Muscle of arm (tissue), 12 donors: Measurements from ENCODE around the gene PHACTR3. TPM values are rescaled to one million over a fixed set of nuclear protein-coding genes. Genes with fewer than 3 reads are reported as not detected.

Experiments used
- DNase-seq: peaks from one replicate; pipeline ENCODE4 v3.0.0-alpha.2; 2013
- polyA plus RNA-seq, 12 donors: library from polyadenylated mRNA; unstranded; fragments of 120-200 nt; gene quantifications; one replicate each; pipeline ENCODE4 v1.2.1, GENCODE V29; 2013; ENCODE audit not compliant: insufficient read length in 12 of 12

The PHACTR3 gene
- polyA plus RNA-seq, 12 donors = 4.4 to 22.4 (median 9.2) TPM; not detected in 1

DNA sequence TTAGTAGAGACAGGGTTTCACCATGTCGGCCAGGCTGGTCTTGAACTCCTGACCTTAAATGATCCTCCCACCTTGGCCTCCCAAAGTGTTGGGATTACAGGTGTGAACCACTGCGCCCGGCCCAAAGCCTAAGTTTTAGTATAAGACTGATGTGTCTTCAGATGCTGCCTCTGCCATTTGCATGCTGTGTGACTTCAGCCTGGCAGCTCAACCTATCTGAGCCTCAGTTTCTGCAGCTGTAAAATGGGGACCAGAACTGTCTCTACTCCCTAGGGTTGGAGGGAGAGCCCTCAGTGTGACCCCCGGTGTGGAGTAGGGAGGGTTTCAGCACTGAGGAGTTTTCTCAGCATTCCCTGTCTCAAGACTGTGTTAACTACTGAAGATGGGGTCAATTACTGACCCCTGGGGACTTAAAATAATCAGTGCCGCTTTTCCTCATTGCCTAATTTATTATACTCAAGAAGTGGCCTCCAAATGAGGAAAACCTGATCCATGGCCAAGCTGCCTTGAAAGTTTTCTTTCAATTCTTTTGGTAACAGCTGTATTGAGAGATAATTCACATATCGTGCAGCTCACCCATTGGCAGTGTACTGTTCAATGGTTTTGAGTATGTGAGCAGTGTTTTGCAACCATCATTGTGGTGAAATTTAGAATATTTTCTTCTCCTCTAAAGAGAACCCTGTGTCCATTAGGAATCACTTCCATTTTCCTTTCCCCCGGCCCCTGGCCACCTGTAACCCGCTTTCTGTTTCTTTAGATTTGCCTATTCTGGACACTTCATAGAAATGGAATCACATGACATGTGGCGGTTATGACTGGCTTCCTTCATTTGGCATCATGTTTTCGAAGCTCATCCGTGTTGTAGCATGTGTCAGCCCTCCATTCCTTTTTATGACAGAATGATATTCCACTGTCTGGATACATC lies 64.8 kb downstream of the PHACTR3 start:
- no peak for DNase-seq

DNA sequence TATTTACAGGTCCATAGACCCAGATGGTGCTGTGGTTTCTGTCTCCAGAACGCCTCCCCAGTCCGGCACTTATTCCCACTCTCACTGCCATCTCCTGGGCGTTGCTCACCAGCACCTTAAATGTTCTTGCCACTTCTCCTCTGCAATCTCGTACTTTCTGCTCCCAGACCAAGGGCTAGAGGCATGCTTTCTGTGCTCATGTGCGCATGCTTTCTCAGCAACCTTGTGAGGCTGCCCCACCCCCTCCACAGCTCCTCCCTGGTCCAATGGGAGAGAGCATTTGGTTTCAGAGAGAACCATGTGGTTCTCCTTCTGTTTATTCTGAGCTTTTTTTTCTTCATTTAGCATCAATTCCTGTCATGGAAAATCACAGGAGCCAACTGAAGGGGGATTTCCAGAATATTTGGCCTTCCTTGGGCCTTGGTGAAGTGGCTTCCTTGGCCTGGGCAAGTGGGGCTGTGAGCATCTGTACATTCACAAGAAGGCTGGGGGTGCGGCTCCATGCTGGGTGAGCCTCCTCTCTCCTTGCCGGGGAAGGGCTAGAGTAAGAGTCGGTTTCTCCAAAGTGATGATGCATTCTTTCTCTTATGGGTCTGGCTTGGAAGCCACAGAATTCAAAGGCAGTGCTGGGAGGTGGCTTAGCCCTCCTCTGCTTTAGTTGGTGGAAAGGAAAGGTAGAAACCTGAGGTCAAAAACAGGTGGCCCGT lies 66.6 kb downstream of the PHACTR3 start:
- no peak for DNase-seq

DNA sequence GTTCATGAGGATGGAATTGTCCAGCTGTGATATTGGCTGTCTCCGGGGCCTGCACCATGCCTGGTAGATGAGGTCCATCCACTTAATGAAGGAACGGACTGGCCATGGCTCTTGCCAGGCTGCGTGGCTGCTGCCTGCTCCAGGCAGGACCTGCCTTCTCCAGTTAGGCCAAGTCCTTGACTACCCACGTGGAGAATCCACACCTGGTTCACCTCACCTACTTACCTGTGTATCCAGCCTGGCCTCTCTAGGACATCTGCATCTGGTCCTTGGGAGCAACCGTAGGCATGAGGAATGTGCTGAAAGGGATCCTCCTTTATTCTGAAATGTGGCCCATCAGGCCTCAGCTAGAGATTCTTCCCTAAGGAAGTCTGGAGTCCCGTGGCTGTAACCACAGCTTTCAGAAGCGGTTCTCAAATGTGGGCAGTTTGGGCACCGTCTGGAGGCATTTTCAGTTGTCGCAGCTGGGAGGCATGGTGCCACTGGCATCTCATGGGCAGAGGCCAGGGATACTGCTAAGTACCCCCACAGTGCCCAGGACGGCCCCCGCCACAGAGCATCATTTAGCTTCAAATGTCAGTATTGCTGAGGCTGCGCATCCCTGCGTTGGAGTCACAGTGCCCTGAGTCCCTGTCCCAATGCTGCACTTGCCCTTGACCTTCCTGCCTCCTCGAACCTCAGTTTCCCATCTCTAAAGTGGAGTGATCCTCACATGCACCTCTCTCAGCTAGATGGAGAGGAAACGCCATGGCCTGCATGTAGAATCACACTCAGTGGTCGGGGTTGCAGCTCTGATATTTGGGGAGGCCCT lies 67.5 kb downstream of the PHACTR3 start:
- DNase-seq = no peak

DNA sequence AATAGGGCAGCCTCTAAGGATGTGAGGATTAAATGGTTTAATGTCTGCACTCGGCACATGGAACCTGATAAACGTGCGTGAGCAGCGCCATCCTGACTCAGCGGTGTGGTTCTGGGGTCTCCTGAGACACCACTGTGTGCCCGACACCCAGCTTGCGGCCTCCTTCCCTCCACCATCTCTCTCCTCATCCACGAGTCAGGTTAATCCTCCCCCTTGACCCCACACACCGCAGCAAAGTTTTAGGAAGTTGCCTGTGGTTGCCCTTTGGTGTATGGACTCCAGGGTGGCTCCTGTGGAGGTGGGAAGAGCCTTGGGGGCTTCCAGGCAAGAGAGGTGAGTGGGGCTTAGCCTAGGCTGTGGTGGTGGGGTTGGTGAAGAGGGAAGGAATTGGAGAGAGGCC lies 68.2 kb downstream of the PHACTR3 start:
- DNase-seq = no peak

DNA sequence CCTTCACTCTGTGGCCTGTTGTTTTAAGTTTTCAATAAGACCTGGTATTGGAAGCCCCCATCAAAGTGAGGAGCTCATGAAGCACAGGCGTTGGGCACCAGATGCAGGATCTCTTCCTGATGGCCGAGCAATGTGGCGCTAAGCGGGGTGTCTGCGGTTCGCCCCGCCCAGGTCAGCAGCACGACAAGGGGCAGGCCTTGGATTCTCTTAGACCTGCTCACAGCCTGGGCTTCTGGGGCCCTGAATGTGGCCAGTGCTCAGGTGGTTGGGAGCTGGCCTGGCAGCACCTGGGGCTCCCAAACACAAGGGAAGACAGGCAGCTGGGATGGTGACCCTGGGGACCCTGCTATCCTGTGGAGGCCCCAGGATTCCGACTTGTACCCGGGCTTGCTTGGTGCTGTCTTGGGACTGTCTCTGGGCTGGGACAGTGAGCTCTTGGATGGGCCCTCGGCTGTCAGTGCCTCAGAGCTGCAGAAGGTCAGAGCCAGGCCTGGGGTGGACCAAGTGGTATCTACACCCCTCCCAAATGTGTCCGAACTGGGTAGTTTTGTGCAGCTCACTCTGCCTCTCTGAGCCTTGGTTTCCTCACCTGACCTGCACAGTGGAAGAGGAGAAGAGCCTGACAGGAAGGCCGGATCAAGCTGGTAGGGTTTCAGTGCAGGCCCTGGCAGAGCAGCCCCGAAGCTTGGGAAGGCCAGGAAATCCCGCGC lies 69.1 kb downstream of the PHACTR3 start:
- no peak for DNase-seq

DNA sequence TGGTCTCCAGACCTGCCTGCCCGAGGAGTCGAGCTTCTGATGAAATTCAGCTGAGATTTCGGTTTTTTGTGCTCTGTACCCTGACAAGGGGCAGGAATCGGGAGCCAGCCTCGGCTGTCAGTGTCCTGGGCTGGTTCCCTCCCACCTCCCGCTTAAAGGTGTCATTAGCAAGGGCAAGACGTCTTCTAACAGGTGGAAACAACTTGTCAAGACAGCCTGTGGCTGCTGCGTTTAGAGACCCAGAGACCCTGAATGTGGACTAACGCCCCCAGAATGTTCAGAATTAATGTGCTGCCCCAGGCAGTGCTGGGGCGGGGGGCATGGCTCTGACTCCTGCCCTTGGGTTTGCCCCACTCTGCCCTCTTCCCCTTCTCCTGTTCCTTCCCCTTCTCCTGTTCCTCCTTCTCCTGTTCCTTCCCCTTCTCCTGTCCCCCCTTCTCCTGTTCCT lies 69.7 kb downstream of the PHACTR3 start:
- DNase-seq = no peak

DNA sequence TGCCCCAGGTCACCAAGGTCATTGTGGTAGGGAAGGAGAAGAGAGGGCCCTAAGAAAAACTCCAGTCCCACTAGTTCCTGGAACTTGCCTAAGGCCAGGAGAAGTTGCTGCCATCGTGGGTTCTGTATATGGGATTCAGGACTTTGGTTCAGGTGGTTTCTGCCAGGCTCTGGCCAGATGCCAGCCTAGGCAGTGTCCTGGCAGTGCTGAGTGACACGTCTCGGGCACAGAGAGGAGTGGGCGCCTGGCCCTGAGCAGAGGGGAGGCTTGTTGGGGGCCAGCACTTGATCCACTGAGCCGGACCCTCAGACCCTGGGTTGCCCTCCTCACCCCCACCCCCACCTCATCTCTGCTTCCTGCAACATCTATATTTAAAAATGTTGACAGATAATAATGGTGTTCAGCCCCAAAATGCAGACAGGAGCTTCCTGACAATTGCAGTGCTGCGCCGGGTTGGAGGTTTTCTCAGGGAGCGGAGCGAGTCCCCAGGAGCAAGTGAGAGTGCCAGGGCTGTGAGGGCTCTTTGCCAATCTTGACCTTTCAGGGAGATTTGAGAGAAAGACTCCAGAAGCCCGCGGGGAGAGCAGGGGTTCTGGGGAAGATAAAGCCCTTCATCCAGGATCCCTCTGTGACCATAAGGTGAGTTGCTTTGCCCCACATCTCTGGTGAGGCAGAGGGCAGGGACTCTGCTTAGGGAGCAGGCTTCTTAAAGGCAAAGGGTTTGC lies 71.9 kb downstream of the PHACTR3 start:
- DNase-seq = no peak

DNA sequence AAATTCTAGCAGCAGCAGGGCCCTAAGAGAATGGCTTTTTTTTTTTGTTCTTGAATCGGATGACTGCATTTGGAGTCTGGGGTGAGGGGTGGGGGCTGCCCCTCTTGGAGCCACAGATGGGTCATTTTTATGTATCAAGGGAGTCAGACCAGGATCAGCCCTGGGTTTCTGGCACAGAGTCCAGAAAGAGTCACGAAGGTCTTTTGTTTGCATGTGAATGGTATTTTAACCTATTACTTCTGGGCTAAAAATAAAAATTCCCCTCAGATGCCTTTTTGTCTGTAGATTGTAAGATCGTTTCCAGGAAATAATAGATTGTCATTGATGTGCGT lies 72.5 kb downstream of the PHACTR3 start:
- DNase-seq = no peak

DNA sequence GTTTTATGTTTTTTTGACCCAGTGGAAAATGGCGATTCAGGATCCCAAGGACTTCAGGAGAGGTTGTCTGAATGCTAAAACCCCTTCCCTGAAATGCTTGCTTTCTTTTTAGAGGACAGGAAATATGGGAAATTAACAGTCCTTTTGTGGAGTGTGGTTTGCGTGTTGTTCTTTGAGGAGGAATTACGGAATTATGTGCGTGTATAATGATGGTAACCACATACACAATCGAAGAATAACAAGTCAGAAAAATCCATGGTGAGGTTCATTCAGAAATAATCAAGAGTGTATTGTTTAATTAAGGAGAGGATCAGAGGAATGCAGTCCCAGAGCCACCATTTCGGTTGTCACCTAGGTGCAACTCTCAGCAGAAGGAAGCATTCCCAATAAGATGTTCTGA lies 73.2 kb downstream of the PHACTR3 start:
- no peak for DNase-seq

DNA sequence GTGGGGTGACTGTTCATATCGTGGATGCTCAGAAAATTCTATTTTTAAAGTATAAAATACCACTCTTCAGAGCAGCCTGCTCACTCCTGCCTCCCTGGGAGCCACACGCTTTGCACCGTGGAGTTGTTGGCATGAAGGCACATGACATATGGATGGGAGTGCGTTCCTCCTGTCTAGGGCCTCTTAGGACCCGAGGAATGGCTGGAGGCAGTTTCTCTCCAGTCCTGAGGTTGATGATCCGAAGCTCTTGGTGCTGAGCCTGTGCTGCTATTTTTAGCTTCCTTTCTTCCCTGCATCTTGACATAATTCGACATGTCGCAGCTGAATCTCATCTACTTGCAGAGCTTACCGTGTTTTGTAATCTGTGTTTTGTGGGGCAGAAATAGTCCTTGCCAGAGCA lies 73.9 kb downstream of the PHACTR3 start:
- peak; percentile 40 for DNase-seq

DNA sequence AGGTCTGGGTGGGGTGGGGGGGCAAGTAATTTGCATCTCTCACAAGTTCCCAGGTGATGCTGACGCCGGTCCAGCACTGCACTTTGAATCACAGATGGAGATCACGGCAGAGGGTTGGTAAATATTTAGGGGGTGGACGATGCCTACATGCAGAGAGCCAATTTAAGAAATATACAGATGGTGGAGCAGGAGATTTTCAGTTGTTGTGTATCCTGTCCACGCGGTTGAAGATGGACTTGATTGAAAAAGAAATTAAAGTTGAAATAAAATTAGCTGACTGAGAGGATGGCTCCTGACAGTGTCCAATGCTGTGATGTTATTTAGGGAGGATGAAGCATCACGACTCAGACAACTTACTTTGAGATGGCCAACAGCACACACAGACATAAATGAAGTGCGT lies 74.6 kb downstream of the PHACTR3 start:
- DNase-seq = no peak

DNA sequence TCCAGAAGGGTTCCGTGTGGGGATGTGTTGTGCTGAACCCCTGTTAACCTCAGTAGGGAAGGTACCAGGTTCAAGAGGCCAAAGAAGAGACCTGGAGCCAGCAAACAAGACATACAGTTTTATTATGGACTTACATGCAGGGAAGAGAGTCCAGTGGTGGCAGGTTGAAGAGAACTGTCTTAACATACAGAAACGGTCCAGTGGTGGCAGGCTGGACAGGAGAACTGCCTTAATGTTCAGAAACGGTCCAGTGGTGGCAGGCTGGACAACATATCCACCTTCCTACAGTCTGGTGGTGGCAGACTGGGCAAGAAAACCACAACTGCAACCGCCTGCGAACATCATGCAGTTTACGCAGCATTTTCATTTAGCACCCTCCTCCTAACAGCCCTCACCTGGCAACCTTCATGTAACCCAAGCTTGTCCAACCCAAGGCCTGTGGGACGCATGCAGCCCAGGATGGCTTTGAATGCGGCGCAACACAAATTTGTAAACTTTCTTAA lies 75.9 kb downstream of the PHACTR3 start:
- DNase-seq = no peak

DNA sequence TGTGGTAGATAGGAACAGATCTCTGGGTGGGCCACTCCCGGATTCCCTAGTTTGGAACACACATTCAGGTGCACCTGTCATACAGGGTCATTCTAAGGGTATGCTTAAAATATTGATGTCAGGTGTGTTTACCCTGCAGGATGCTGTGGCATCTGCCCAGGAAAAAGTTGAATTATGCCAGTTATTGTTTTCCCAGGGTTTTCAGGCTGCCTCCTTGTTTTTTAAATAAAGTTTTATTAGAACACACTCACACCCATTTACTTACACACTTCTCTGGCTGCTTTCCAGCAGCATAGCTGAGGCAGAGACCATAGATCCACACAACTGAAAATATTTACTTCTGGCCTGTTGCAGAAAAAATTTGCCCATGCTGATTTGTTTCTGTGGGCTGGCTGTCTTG lies 76.5 kb downstream of the PHACTR3 start:
- no peak for DNase-seq

DNA sequence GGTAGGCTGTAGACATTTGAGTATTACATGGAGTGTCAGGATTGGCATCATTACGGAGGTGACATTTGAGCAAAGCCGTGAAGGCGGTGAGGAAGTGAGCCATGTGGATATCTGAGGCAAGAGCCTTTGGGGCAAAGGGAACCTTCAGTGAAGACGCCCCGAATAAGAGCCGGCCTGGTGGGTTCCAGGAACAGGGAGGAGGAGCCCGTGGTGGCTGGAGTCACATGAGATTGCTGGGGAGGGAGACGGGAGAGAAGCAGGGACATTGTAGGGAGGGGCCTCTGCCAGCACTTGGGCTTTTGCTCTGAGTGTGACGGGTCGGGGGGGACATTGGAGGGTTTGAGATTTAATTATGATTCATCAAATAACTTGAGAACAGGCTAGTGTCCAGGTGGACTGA lies 78.3 kb downstream of the PHACTR3 start:
- DNase-seq = no peak

DNA sequence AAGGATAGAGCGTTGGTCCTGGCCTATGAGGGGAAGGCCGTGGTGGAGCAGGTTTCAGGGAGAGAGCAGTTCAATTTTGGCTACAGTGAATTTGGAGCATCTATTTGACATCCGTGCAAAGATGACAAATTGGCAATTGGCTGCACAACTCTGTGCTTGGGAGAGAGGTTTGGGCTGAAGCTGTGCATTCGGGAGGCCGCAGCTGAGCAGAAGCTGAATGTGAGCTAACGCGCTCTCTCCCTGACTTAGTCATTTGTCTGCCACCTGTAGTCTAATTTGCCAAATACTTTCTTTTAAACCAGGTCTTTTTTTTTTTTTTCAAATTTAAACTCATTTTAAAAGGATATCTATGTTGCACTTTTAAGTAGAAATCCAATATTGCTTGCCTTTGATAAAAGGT lies 78.8 kb downstream of the PHACTR3 start:
- no peak for DNase-seq

DNA sequence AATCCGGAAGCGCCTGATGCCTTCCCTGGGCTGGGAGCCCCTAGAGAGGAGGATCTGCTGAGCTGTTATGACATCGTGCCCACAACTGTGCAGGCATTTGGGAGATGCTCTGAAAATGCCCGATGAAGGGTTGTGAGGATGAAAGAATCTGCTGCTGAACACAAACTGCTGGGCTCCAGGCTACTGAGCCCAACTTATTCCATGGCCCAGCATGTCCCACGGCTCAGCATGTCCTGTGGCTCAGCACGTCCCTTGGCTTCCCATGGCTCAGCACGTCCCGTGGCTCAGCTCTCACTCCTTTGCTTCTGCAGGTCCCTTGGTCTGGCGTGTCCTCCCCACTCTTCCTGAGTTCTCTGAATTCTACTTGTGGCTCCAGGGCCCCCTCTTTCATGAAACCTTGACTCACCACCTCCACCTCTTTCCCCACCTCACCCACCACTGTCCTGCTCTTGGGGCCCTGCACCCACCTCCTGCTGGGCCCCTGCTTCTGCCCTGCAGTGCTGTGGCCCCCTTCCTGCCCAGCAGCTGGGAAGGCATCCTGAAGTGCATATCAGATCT lies 80.4 kb downstream of the PHACTR3 start:
- DNase-seq = no peak

DNA sequence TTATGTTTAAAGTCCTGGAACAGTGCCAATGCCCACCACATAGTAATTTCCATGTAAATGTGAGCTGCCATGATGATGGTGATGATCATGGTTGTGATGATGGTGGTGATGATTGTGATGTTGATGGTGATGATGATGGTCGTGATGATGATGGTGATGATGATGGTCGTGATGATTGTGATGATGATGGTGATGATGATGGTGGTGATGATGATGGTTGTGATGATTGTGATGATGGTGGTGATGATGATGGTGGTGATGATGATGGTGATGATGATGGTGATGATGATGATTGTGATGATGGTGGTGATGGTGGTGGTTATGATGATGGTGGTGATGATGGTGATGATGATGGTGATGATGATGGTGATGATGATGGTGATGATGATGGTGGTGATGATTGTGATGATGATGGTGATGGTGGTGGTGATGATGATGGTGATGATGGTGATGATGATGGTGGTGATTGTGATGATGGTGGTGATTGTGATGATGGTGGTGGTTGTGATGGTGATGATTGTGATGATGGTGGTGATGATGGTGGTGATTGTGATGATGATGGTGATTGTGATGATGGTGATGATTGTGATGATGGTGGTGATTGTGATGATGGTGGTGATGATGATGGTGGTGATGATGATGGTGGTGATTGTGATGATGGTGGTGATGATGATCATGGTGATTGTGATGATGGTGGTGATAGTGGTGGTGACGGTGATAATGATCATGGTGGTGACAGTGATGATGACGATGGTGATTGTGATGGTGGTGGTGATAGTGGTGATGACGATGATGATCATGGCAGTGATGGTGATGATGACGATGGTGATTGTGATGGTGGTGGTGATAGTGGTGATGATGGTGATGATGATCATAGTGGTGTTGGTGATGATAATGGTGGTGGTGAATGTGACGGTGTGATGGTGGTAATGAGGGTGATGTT lies 82.3 kb downstream of the PHACTR3 start:
- DNase-seq = no peak

DNA sequence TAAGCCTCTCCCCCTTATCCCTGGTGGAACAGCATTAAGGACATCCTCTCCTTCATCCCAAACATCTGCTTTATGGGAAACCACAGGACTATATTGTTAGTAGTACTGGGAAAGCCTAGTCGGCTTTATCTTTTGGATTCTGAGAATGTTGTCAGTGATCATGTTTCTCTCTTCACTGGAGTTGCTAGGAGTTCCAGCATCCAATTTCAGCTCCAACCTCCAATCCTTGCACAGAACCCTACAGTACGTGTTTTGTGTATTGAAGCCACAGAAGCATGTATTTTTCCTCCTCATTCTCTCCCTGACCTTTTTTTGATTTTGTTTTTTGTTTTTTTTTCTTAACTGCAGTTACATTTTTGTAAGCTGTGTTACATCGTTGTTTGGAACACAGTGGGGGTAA lies 84.0 kb downstream of the PHACTR3 start:
- DNase-seq = no peak

DNA sequence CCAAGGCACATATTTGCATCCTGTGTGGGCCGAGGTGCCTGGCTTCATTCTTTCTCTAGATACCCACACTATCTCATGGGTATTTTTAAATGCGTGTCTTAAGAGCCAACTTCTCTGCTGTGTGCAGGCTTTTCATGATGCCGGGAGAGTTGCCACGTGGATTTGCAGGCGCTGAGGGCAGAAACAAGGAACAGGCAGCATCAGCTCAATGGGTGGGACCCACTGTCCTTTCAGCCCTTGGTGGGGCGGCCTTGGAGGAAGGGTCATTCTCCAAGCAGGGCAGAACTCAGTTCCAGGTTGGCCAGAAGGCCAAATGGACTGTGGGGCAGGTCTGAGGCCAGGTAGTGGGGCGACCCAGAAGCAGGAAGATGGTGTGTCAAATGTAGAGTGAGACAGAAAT lies 84.7 kb downstream of the PHACTR3 start:
- no peak for DNase-seq
